Left hindlimb (tissue), 1 donor: ENCODE data around the gene MEX3A.
A peak's percentile ranks its signal among the peaks of the same experiment; 100 is the strongest.

ENCODE experiments used
- DNase-seq: peaks from one replicate; pipeline ENCODE4 v3.0.0-alpha.2; 2018

Gene MEX3A

GRCh38 chr1:156101880-156102279 is 19.6 kb upstream of the MEX3A start:
- DNase-seq: no peak

- no peak for DNase-seq
These were observed 18.1 kb upstream of the MEX3A start for GRCh38 chr1:156100205-156100995.

- no peak for DNase-seq
These were observed 17.0 kb upstream of the MEX3A start for GRCh38 chr1:156099282-156099681.

GRCh38 chr1:156098784-156099183 is 16.5 kb upstream of the MEX3A start:
- DNase-seq: no peak

GRCh38 chr1:156097499-156098178 is 15.4 kb upstream of the MEX3A start:
- no peak for DNase-seq

GRCh38 chr1:156096640-156097391 is 14.6 kb upstream of the MEX3A start:
- DNase-seq: peak; percentile 91

- DNase-seq: no peak
These were observed 13.7 kb upstream of the MEX3A start for GRCh38 chr1:156095906-156096508.

- DNase-seq: no peak
These were observed 9.3 kb upstream of the MEX3A start for GRCh38 chr1:156091610-156092009.

- DNase-seq: peak; percentile 83
These were observed 8.5 kb upstream of the MEX3A start for GRCh38 chr1:156090840-156091188.

GRCh38 chr1:156090138-156090839 is 8.0 kb upstream of the MEX3A start:
- DNase-seq: no peak

- no peak for DNase-seq
These were observed 7.4 kb upstream of the MEX3A start for GRCh38 chr1:156089704-156090103.

- no peak for DNase-seq
These were observed 4.0 kb upstream of the MEX3A start for GRCh38 chr1:156086256-156086662.

GRCh38 chr1:156083800-156084790 is 1.8 kb upstream of the MEX3A start:
- DNase-seq: no peak

- DNase-seq: no peak
These were observed 352 bp downstream of the MEX3A start for GRCh38 chr1:156081917-156082308.

GRCh38 chr1:156081180-156081916 is 917 bp downstream of the MEX3A start:
- peak; percentile 60 for DNase-seq

- no peak for DNase-seq
These were observed 1.4 kb downstream of the MEX3A start for GRCh38 chr1:156080863-156081179.

GRCh38 chr1:156080241-156080862 is 1.9 kb downstream of the MEX3A start:
- DNase-seq: peak; percentile 60

GRCh38 chr1:156079762-156080161 is 2.5 kb downstream of the MEX3A start:
- DNase-seq: no peak

GRCh38 chr1:156078728-156079127 is 3.5 kb downstream of the MEX3A start:
- DNase-seq: no peak

- DNase-seq: no peak
These were observed 4.9 kb downstream of the MEX3A start for GRCh38 chr1:156077430-156077760.
